PC-3 (cell line): ENCODE measurements around the gene MRO. TPM values are rescaled to one million over a fixed set of nuclear protein-coding genes. Genes with fewer than 3 reads are reported as not detected.

ENCODE experiments used
- ATAC-seq: fragments of 200-7000 bp; cut with Tn5 transposase; 2 replicates; pipeline ENCODE4 v1.9.1; 2020; ENCODE audit warnings: mild to moderate bottlenecking, moderate library complexity
- BruUV-seq: library from RNA; stranded (reverse); fragments of 400-500 nt; replicated peaks from 2 replicates; lab custom pipeline; 2021; lab: Mats Ljungman, UMichigan
- CTCF ChIA-PET: fragments of 300-600 bp; sonication (Branson Sonifier 250); formaldehyde crosslinking; loops from one replicate; lab custom pipeline; 2022; ENCODE audit warnings: antibody characterized with exemption; lab: Charles Lee
- POLR2A ChIA-PET: fragments of 300-600 bp; sonication (Branson Sonifier 250); formaldehyde crosslinking; loops from one replicate; lab custom pipeline; 2022; ENCODE audit warnings: antibody characterized with exemption; ENCODE audit not compliant: unreplicated experiment; lab: Charles Lee
- DNase-seq: peaks from one replicate; pipeline ENCODE4 v3.0.0-alpha.2; 2015
- H2AFZ ChIP-seq: fragments of 300-600 bp; sonication (generic); 2 replicates; pipeline ENCODE4 v1.6.0; 2016; ENCODE audit warnings: antibody characterized with exemption, low read length
- H3F3A ChIP-seq: fragments of 300-600 bp; sonication (generic); one replicate; pipeline ENCODE4 v1.6.0; 2017; ENCODE audit warnings: antibody characterized with exemption, low read length, control low read depth, mild to moderate bottlenecking; ENCODE audit not compliant: unreplicated experiment
- H3K27ac ChIP-seq: fragments of 300-600 bp; sonication (generic); 2 replicates; pipeline ENCODE4 v1.5.1; 2016; ENCODE audit warnings: mild to moderate bottlenecking, low read length
- H3K27me3 ChIP-seq: fragments of 300-600 bp; sonication (generic); 2 replicates; pipeline ENCODE4 v1.6.1; 2016; ENCODE audit warnings: low read length, mixed read lengths
- H3K36me3 ChIP-seq: fragments of 300-600 bp; sonication (generic); 2 replicates; pipeline ENCODE4 v1.6.1; 2016; ENCODE audit warnings: low read depth, mixed run types, low read length, mixed read lengths
- H3K4me1 ChIP-seq: fragments of 300-600 bp; sonication (generic); 2 replicates; pipeline ENCODE4 v1.5.1; 2016; ENCODE audit warnings: low read length; ENCODE audit not compliant: insufficient read depth
- H3K4me2 ChIP-seq: fragments of 300-600 bp; sonication (generic); 2 replicates; pipeline ENCODE4 v1.6.0; 2016; ENCODE audit warnings: low read length
- H3K4me3 ChIP-seq: fragments of 300-600 bp; sonication (generic); 2 replicates; pipeline ENCODE4 v1.5.1; 2016; ENCODE audit warnings: mild to moderate bottlenecking, low read length, mixed read lengths
- H3K79me2 ChIP-seq: fragments of 300-600 bp; sonication (generic); 2 replicates; pipeline ENCODE4 v1.6.1; 2017; ENCODE audit warnings: low read length, mixed read lengths
- H3K9ac ChIP-seq: fragments of 300-600 bp; sonication (generic); 2 replicates; pipeline ENCODE4 v1.6.0; 2016; ENCODE audit warnings: mild to moderate bottlenecking, low read length
- H3K9me2 ChIP-seq: fragments of 300-600 bp; sonication (generic); replicated peaks from 2 replicates; pipeline ENCODE4 v1.6.1; 2016; ENCODE audit warnings: mixed run types, low read length, mixed read lengths
- H3K9me3 ChIP-seq: fragments of 300-600 bp; sonication (generic); 2 replicates; pipeline ENCODE4 v1.6.1; 2016; ENCODE audit warnings: low read length, mixed read lengths
- H4K20me1 ChIP-seq: fragments of 300-600 bp; sonication (generic); 2 replicates; pipeline ENCODE4 v1.6.1; 2016; ENCODE audit warnings: low read length, mixed read lengths
- CTCF ChIP-seq: fragments of 300-600 bp; sonication (generic); conservative IDR thresholded peaks from 2 replicates; pipeline ENCODE4 v1.5.1; 2017; ENCODE audit warnings: antibody characterized with exemption, low read depth, mild to moderate bottlenecking, low read length
- EZH2 ChIP-seq: fragments of 300-600 bp; sonication (generic); IDR thresholded peaks from one replicate; pipeline ENCODE4 v1.6.1; 2017; ENCODE audit warnings: antibody characterized with exemption, mild to moderate bottlenecking, low read length; ENCODE audit not compliant: unreplicated experiment
- EZH2phosphoT487 ChIP-seq: fragments of 300-600 bp; sonication (generic); IDR thresholded peaks from 2 replicates; pipeline ENCODE4 v1.6.1; 2018; ENCODE audit warnings: mild to moderate bottlenecking, antibody characterized with exemption, low read length, borderline replicate concordance
- intact Hi-C: fragments of 100-400 bp; cut with micrococcal nuclease; formaldehyde crosslinking; loops from 2 replicates; pipeline ENCODE4 v1.9.0; 2023
- total RNA-seq: library from RNA; depleted of rRNA; stranded (reverse); fragments of >200 nt; gene quantifications from 2 replicates; pipeline ENCODE4 v1.2.3, GENCODE V29; 2014

MRO gene
- total RNA-seq, 1 experiment from 2014 or later: 0.55 TPM

GRCh38 chr18:50753311-50753710, 66.5 kb downstream of the MRO start:
- DNase-seq (no peak), ATAC-seq (no peak)
- BruUV-seq: no TSS peak
- no peak overlapping the region for H3K9ac ChIP-seq
- intact Hi-C loops: no loop called here
- H3K9me2 ChIP-seq: no peaks in the 10 kb centered on the region
- H3F3A ChIP-seq: no peaks in the 10 kb centered on the region
- POLR2A ChIA-PET: no interaction called here
- H3K4me2 ChIP-seq: no peak overlapping the region
- H3K27me3 ChIP-seq: 0 out of 2 replicates have a peak, but pooled peaks cover 14% of the 10 kb centered on the region
- CTCF ChIA-PET: no interaction called here
- H3K79me2 ChIP-seq: no peaks in the 10 kb centered on the region
- TF ChIP-seq CTCF (no peak), EZH2 (no peak), EZH2phosphoT487 (no peak)
- no peaks in the 10 kb centered on the region for H4K20me1 ChIP-seq
- no peak overlapping the region for H2AFZ ChIP-seq
- H3K9me3 ChIP-seq: no peaks in the 10 kb centered on the region
- no peaks in the 10 kb centered on the region for H3K36me3 ChIP-seq
- no peaks in the 10 kb centered on the region for H3K4me1 ChIP-seq
- H3K4me3 ChIP-seq: no peak overlapping the region
- no peak overlapping the region for H3K27ac ChIP-seq

GRCh38 chr18:50751947-50752346, 67.9 kb downstream of the MRO start:
- Histone ChIP-seq H3K9me2 (no peaks in the 10 kb centered on the region), H3K9ac (no peak overlapping the region), H3K4me2 (no peak overlapping the region), H3K4me1 (no peaks in the 10 kb centered on the region), H2AFZ (no peak overlapping the region), H3K36me3 (no peaks in the 10 kb centered on the region), H3K27me3 (0 out of 2 replicates have a peak, but pooled peaks cover 14% of the 10 kb centered on the region), H3F3A (no peaks in the 10 kb centered on the region), H3K9me3 (no peaks in the 10 kb centered on the region), H4K20me1 (no peaks in the 10 kb centered on the region), H3K4me3 (no peak overlapping the region), H3K27ac (no peak overlapping the region), H3K79me2 (no peaks in the 10 kb centered on the region)
- no peak for TF ChIP-seq CTCF
- ATAC-seq: no peak
- no peak for DNase-seq
- ChIA-PET POLR2A (no interaction called here), CTCF (no interaction called here)
- BruUV-seq: no TSS peak
- intact Hi-C loops: no loop called here

DNA sequence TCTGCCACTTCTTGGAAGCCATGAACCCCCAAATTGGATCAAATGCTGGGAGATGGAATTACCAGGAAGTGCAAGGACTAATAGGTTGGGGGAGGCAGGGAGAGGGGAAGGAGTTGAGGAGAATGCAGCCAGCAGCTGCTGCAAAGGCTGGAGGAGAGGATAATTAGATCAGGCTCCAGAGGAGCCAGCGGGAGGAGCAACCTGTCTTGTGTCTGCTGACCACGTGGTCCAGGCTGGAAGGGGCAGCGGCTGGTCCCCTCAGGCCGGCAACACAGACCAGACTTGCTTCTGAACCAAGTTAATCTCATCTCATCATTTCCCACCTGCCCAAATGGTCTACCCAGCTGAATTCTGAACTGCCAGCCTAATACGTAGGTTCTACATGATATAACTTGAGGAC, 68.3 kb downstream of the MRO start:
- TF ChIP-seq EZH2phosphoT487 (no peak), EZH2 (no peak)
- Histone ChIP-seq H3K36me3 (no peaks in the 10 kb centered on the region), H3K9ac (no peak overlapping the region), H3K4me3 (no peak overlapping the region), H3K9me2 (no peaks in the 10 kb centered on the region), H2AFZ (no peak overlapping the region), H3K27ac (no peak overlapping the region), H3K79me2 (no peaks in the 10 kb centered on the region), H4K20me1 (no peaks in the 10 kb centered on the region), H3K4me1 (no peaks in the 10 kb centered on the region), H3K9me3 (no peaks in the 10 kb centered on the region), H3K27me3 (0 out of 2 replicates have a peak, but pooled peaks cover 14% of the 10 kb centered on the region), H3K4me2 (no peak overlapping the region), H3F3A (no peaks in the 10 kb centered on the region)
- DNase-seq: no peak
- intact Hi-C loops: no loop called here
- POLR2A ChIA-PET: no interaction called here
- no peak for ATAC-seq
- BruUV-seq: no TSS peak
- CTCF ChIA-PET: no interaction called here
